Endothelial cell (in vitro differentiated cells): ENCODE data around the gene HLA-DOA. TPM values are rescaled to one million over a fixed set of nuclear protein-coding genes. Genes with fewer than 3 reads are reported as not detected.

Experiments
- DNase-seq: peaks from one replicate; pipeline ENCODE4 v3.0.0; 2021; ENCODE audit warnings: low spot score
- H3K27ac Mint-ChIP-seq: one replicate; pipeline ENCODE4 v1.8.0; 2021; ENCODE audit warnings: mixed read lengths, inconsistent platforms; ENCODE audit not compliant: unreplicated experiment
- H3K27me3 Mint-ChIP-seq: one replicate; pipeline ENCODE4 v1.8.0; 2021; ENCODE audit warnings: mild to moderate bottlenecking, moderate library complexity, mixed read lengths, inconsistent platforms; ENCODE audit not compliant: unreplicated experiment
- H3K36me3 Mint-ChIP-seq: one replicate; pipeline ENCODE4 v1.8.0; 2021; ENCODE audit warnings: mild to moderate bottlenecking, low read depth, mixed read lengths, inconsistent platforms; ENCODE audit not compliant: unreplicated experiment
- H3K4me1 Mint-ChIP-seq: one replicate; pipeline ENCODE4 v1.8.0; 2021; ENCODE audit warnings: mild to moderate bottlenecking, mixed read lengths, inconsistent platforms; ENCODE audit not compliant: unreplicated experiment
- H3K4me3 Mint-ChIP-seq: one replicate; pipeline ENCODE4 v1.8.0; 2021; ENCODE audit warnings: mild to moderate bottlenecking, mixed read lengths, inconsistent platforms; ENCODE audit not compliant: unreplicated experiment
- H3K9me3 Mint-ChIP-seq: one replicate; pipeline ENCODE4 v1.8.0; 2021; ENCODE audit warnings: mixed read lengths, inconsistent platforms; ENCODE audit not compliant: unreplicated experiment
- total RNA-seq: library from RNA; stranded (reverse); fragmentation: NEBNext Ultra II Directional; extraction: Animal tissue kit (Norgen Biotek cat#: 25700); gene quantifications from one replicate; pipeline ENCODE4 v1.2.1, GENCODE V29; 2021; ENCODE audit not compliant: unreplicated experiment
- TF ChIP-seq, protein P1 (sequence below): fragments of 200-600 bp; sonication (generic); IDR thresholded peaks from one replicate; pipeline ENCODE4 v1.5.0; 2021; ENCODE audit warnings: antibody characterized with exemption; ENCODE audit not compliant: unreplicated experiment

HLA-DOA gene
- total RNA-seq, 1 donor from 2014 or later = 7.3 TPM

DNA sequence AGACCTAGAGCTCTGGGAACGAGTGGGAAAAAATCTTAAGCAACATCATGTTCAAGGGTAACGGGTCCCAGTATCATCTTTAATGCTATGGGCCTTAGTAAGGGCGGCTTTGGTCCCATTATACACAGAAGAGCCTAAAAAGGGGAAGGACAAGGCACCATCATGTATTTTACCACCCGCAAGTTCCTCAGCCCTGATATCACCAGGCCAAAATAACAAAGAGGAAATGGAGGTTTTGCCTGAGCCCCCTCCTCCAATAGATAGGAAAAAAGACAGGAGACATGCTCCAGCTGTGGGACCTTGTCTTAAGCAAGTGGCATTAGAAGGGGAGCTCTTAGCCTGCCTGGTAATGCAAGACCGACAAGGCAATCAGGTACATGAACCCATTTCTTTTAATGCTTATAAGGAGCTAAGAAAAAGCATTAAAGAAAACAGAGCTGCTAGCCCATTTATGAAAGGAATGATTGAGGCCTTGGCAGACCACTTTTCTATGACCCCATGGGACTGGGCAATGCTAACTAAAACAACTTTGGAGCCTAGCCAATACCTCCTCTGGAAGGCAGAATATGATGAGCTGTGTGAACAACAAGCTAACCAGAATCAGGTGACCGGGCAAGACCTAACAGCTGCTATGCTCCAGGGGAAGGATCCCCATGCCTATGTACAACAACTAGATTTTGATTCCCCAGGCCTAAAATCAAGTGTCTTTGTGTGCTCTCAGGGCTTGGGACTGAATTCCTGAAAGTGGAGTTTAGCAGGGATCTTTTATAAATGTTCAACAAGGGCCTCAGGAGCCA is 40.8 kb upstream of the HLA-DOA start:
- H3K4me1 Mint-ChIP-seq = no peaks in the 10 kb centered on the region
- H3K36me3 Mint-ChIP-seq = no peaks in the 10 kb centered on the region
- no peak for DNase-seq
- H3K27me3 Mint-ChIP-seq = peaks cover 2% of the 10 kb centered on the region
- H3K27ac Mint-ChIP-seq = no peak overlapping the region
- no peaks in the 10 kb centered on the region for H3K9me3 Mint-ChIP-seq
- TF ChIP-seq, protein P1, sequence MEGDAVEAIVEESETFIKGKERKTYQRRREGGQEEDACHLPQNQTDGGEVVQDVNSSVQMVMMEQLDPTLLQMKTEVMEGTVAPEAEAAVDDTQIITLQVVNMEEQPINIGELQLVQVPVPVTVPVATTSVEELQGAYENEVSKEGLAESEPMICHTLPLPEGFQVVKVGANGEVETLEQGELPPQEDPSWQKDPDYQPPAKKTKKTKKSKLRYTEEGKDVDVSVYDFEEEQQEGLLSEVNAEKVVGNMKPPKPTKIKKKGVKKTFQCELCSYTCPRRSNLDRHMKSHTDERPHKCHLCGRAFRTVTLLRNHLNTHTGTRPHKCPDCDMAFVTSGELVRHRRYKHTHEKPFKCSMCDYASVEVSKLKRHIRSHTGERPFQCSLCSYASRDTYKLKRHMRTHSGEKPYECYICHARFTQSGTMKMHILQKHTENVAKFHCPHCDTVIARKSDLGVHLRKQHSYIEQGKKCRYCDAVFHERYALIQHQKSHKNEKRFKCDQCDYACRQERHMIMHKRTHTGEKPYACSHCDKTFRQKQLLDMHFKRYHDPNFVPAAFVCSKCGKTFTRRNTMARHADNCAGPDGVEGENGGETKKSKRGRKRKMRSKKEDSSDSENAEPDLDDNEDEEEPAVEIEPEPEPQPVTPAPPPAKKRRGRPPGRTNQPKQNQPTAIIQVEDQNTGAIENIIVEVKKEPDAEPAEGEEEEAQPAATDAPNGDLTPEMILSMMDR = no peak
- H3K4me3 Mint-ChIP-seq = no peak overlapping the region

DNA sequence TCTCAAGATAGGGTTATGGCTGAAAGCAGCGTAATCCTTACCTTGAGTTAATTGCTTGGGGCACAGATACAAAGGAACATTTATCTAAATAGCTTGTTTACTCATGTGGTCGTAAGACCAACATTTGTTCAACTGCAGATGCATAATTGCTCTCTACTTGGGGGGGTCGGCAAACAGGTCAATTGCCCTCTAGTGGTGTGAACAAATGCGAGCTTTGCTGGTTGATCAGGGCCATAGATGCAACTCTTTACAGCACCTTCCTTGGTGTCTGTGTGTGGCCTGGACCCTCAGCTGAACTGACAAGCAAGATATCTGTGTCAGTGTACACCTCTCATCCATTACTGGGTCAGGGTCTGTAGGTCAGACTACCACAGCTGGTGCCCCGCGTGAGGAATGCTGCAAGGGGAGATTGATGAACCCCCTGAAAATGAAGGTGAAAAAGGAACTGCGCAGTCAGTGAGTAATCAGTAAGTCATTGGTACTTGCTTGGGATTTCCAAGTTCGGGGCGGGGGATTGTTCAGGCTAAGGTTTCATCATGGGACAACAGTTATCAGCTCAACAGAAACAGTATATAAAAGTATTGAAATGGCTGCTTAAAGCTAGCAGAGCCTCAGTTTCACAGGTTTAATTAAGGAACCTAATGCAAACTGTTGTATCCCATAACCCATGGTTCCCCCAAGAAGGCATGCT is 40.1 kb upstream of the HLA-DOA start:
- DNase-seq = no peak
- Mint-ChIP-seq H3K27ac (no peak overlapping the region), H3K27me3 (peaks cover 2% of the 10 kb centered on the region), H3K9me3 (no peaks in the 10 kb centered on the region), H3K36me3 (no peaks in the 10 kb centered on the region), H3K4me1 (no peaks in the 10 kb centered on the region), H3K4me3 (no peak overlapping the region)
- TF ChIP-seq, protein P1 = no peak

DNA sequence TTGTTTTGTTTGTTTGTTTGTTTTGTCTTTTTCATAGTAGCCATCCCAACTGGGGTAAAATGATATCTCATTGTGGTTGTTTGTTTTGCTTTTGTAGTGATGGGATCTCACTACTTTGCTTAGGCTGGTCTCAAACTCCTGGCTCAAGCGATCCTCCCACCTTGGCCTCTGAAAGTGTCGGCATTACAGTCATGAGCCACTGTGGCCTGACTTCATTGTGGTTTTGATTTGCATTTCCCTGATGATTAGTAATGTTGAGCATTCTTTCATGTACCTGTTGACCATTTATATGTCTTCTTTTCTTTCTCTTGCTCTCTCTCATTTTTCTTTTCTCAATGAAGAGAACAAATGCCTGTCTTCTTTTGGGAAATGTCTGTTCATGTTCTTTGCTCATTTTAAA is 30.8 kb upstream of the HLA-DOA start:
- Mint-ChIP-seq H3K4me1 (no peaks in the 10 kb centered on the region), H3K27ac (no peak overlapping the region), H3K36me3 (no peaks in the 10 kb centered on the region), H3K27me3 (no peaks in the 10 kb centered on the region), H3K4me3 (no peak overlapping the region), H3K9me3 (peaks cover 4% of the 10 kb centered on the region)
- DNase-seq = no peak
- TF ChIP-seq, protein P1 = no peak

DNA sequence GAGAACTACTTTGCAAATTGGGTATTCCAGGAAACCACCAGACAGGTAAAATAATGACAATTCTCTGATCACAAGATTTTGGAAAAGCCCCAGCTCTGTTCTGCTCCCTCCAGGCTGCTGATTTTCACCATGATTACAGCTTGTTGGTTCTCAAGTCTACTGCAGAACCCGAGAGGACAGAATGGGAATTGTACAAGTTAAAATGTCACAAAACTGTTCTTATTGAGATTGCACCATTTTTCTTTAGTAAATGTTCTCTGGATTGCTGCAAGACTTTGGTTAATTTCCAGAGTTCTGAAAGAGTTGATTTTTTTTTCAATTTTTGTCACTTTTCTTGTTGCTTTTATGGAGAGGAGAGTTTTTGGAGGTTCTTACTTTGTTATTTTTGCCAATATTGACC is 27.1 kb upstream of the HLA-DOA start:
- DNase-seq = no peak
- Mint-ChIP-seq H3K9me3 (no peaks in the 10 kb centered on the region), H3K4me1 (no peaks in the 10 kb centered on the region), H3K4me3 (no peak overlapping the region), H3K36me3 (no peaks in the 10 kb centered on the region), H3K27ac (no peak overlapping the region), H3K27me3 (peaks cover 1% of the 10 kb centered on the region)
- TF ChIP-seq, protein P1 = no peak

DNA sequence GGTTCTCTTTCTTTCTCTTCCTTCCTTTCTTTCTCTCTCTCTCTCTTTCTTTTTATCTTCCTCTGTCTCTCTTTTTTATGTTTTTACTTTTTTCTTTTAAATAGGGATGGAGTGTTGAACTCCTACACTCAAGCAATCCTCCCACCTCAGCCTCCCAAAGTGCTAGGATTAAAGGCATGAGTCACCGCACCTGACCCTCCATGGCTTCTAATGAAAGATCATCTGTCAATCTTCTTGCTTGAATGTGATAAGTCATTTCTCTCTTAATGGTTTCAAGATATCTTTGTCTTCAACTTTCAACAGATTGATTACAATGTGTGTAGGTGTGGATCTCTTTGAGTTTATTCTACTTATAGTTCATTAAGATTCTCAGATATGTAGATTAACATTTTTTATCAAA is 25.2 kb upstream of the HLA-DOA start:
- no peaks in the 10 kb centered on the region for H3K9me3 Mint-ChIP-seq
- peaks cover 4% of the 10 kb centered on the region for H3K27me3 Mint-ChIP-seq
- TF ChIP-seq, protein P1 = no peak
- no peak for DNase-seq
- peaks cover 3% of the 10 kb centered on the region for H3K4me1 Mint-ChIP-seq
- no peaks in the 10 kb centered on the region for H3K36me3 Mint-ChIP-seq
- no peak overlapping the region for H3K4me3 Mint-ChIP-seq
- no peak overlapping the region for H3K27ac Mint-ChIP-seq
